ENCODE results near the gene BSN.
A peak's percentile ranks its signal among the peaks of the same experiment; 100 is the strongest.

BSN gene

GRCh38 chr3:49553692-49554632 is at the start of gene BSN:
BSN (plus strand) TSS chr3:49554477; CDS start chr3:49554603, 126 bp downstream.
- DNase-seq (ENCODE audit: low read depth) = peak; percentile 79

- no peak for DNase-seq (ENCODE audit: low read depth)
Measured at GRCh38 chr3:49506906-49507305, 47.4 kb upstream of the BSN start.

- DNase-seq (ENCODE audit: low read depth) = no peak
Measured at GRCh38 chr3:49509028-49509561, 45.2 kb upstream of the BSN start.

- no peak for DNase-seq (ENCODE audit: low read depth)
Measured at GRCh38 chr3:49511639-49512038, 42.6 kb upstream of the BSN start.

GRCh38 chr3:49512781-49513355 is 41.4 kb upstream of the BSN start:
- no peak for DNase-seq (ENCODE audit: low read depth)

GRCh38 chr3:49513494-49514124 is 40.7 kb upstream of the BSN start:
- DNase-seq (ENCODE audit: low read depth) = peak; percentile 18

GRCh38 chr3:49518016-49518415 is 36.3 kb upstream of the BSN start:
- DNase-seq (ENCODE audit: low read depth) = no peak

- no peak for DNase-seq (ENCODE audit: low read depth)
Measured at GRCh38 chr3:49518441-49518840, 35.8 kb upstream of the BSN start.

- no peak for DNase-seq (ENCODE audit: low read depth)
Measured at GRCh38 chr3:49519296-49519695, 35.0 kb upstream of the BSN start.

GRCh38 chr3:49519916-49520385 is 34.3 kb upstream of the BSN start:
- no peak for DNase-seq (ENCODE audit: low read depth)

- no peak for DNase-seq (ENCODE audit: low read depth)
Measured at GRCh38 chr3:49523756-49524747, 30.2 kb upstream of the BSN start.

GRCh38 chr3:49529567-49529966 is 24.7 kb upstream of the BSN start:
- no peak for DNase-seq (ENCODE audit: low read depth)

- DNase-seq (ENCODE audit: low read depth) = no peak
Measured at GRCh38 chr3:49530231-49530630, 24.0 kb upstream of the BSN start.

- no peak for DNase-seq (ENCODE audit: low read depth)
Measured at GRCh38 chr3:49530701-49531100, 23.6 kb upstream of the BSN start.

GRCh38 chr3:49531218-49531617 is 23.1 kb upstream of the BSN start:
- no peak for DNase-seq (ENCODE audit: low read depth)

- DNase-seq (ENCODE audit: low read depth) = no peak
Measured at GRCh38 chr3:49531715-49532114, 22.6 kb upstream of the BSN start.

- no peak for DNase-seq (ENCODE audit: low read depth)
Measured at GRCh38 chr3:49533031-49533430, 21.2 kb upstream of the BSN start.

GRCh38 chr3:49533786-49534519 is 20.3 kb upstream of the BSN start:
- DNase-seq (ENCODE audit: low read depth) = no peak

GRCh38 chr3:49534581-49535441 is 19.5 kb upstream of the BSN start:
- DNase-seq (ENCODE audit: low read depth) = no peak

Data from iris pigment epithelial cell (primary cell).